UCSD-AML1 (cell line): ENCODE data around the gene RREB1.
A peak's percentile ranks its signal among the peaks of the same experiment; 100 is the strongest.
"Not testable (repeated sequence)": the region's sequence is repeated elsewhere in the genome, so short reads cannot be mapped to it uniquely, and the experiment has no call there.

Experiments
- DNase-seq: peaks from one replicate; lab custom pipeline; 2025; ENCODE audit not compliant: unreplicated experiment; lab: John Stamatoyannopoulos, UW

Gene RREB1

DNA sequence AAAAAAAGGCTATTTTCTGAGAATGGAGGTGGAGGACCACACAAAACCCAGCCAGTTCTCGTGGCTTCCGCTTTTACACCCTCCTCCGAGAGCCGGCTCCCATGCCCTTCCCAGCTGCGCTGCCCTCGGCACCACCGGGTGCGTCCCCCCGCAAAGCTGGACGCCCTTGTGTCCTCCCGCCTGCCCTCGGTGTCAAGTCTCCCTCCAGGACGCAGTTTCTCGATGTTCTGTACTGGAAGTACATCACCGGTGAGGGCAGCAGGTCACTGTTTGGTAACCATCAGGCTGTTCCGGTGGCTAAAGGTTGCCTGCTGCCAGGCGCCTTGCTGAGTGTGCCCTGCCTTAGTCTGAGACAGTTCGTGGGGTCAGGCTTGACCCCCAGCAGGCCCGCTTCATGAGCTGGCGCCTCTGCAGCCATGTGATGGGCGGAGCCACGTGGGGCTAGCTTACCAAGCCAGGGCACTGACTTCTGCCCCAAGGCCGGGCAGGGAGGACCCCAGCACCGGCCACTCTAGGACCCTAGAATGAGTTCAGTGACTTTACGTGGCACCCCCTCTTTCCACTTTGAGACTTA is 34.6 kb downstream of the RREB1 start:
- DNase-seq, result no peak

GRCh38 chr6:7142918-7143475 is 35.2 kb downstream of the RREB1 start:
- no peak for DNase-seq

GRCh38 chr6:7143476-7143974 is 35.8 kb downstream of the RREB1 start:
- no peak for DNase-seq

DNA sequence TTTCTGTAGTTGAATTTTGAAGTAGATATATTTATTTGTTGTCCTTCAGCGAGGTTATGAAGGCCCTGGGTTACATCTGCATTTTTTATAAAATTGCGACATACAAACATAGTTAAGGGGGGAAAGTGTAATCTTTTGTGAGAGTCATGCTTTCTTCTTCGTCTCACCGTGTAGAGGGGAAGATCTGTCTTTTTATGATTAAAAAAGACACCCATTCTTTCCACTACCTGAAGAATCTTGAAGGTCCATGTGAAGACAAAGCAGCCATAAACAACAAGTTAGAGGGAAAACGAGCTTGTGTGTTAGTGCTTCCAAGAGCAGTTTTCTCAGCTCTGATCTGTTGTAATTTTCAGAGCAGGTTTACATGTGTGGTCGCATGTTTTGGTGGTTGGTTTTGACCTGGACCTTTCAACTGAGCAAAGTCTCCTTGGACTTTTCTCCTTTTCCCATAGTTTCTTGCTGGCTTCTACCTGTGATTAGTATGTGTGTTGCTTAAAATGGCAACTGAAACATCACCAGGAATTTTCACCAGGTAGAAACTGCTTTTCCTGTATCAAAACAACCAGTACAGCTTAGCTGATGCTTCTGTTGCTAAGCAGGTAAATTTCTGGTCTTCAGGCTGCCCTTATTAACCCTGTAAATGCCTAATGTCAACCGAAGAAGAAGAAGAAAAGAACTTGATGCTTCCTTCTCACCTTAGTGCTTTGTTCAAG is 37.3 kb downstream of the RREB1 start:
- no peak for DNase-seq

DNA sequence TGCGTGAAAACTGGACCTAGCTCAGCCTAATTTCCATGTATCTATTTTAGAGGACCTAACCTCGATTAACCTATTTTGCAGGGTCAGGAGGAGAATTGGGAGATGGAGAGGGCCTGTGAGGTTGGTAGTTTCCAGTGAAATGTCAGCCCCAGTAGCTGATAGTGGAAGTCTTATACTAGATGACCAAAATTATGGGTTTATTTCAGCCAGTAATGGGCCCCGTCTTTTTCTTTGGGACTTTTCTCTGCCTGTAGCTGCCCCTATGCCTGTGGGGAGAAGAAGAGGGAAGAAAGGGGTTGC is 37.8 kb downstream of the RREB1 start:
- no peak for DNase-seq

DNA sequence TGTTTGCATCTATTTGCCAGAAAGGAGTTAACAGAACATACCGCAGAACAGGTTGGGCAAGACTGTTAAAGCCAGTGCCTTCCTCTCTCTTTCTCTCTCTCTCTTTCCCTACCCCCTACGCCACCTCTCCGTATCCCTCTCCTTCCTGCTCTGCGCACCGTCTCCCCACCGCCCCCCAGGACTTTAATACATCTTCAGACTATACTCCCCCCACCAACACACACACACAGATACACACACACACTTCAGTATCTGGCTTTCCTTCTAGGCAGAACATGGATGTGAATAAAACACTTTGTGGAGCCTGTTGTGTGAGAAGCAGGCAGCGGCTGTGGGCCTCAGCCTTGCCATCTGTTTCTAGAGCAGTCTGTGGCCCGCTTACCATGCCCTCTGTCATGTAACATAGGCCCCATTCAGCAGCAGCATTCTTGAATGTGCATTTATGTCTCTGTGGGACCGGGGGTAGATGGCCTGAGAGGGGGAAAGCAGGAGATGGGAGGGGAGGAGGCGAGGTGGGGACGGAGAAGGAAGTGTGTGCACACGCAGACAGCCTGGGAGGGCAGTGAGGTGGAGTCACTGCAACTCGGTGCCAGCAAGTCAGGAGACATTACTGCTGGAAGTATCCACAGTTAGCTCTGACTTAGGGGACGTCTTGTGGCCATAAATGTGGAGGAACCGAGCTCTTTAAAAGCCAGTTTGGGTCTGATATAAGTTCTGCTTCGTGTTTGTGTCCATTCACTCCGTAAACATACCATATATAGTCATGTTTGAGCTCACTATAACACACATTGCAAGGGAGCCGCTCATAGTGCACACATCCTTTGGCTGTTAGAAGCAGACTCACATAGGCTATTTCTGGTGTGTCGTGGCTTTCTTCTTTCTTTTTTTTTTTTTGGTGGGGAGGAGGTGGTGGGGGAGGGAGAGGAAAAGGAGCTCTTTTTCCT is 38.4 kb downstream of the RREB1 start:
- DNase-seq, result peak; percentile 68

DNA sequence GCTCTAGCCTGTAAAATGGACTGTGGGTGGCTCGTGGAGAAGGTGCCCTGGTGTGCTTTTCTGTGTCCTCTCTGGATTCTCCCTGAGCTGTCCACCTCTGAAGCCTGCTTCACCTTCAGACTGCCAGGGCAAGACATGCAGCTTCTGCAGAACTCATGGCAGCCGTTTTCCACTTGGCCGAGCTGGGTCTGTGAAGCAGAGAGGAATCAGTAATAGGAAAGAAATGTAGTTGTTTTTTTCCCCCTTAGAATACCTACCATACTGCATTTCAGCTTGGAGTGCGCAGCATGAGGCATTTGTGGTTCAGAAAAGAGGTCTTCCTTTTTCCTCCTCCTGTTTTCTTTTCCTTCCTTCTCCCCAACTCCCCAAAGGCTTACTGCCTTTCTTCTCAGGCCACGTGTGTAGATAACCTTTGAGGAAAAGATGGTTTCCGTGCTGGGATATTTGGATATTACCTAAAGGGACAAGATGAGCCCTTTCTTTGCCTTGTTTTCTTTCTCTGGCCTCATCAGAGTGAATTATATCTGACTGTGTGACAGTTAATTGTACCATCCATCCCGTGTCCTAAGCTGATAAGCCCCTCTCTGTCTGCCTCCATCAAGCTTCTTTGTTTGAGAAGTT is 39.4 kb downstream of the RREB1 start:
- DNase-seq, result no peak

DNA sequence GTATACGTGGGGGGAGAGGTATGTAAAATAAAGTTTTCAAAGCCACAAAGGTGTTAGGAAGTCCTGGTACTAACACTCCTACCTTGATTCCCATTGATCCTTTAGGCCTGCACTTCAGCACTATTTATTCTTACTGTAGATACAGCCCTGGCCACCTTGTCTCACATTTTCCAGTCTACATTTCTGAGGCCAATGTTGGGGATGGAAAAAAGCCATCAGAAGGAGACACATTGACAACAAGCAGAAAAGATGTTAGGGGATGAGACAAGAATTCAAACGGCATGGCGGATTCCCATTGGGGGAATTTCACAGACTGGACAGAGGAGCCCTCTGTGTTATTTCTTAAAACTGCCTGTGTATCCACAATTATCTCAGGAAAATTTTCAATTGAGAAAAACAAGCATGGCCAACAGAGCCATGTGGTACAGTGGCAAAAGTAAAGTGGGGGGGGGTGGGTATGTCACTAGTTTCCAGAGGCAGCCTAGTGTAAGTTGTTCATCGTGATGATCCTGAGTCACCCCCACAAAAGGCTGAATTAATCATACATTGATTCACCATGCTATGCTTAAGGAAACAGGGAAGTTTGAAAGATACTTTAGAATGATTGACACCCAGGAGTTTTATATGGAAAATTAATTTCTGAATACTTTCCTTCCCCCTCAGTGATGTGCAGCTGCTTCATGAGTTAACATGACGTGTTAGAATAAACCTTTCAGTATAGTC is 40.5 kb downstream of the RREB1 start:
- no peak for DNase-seq

DNA sequence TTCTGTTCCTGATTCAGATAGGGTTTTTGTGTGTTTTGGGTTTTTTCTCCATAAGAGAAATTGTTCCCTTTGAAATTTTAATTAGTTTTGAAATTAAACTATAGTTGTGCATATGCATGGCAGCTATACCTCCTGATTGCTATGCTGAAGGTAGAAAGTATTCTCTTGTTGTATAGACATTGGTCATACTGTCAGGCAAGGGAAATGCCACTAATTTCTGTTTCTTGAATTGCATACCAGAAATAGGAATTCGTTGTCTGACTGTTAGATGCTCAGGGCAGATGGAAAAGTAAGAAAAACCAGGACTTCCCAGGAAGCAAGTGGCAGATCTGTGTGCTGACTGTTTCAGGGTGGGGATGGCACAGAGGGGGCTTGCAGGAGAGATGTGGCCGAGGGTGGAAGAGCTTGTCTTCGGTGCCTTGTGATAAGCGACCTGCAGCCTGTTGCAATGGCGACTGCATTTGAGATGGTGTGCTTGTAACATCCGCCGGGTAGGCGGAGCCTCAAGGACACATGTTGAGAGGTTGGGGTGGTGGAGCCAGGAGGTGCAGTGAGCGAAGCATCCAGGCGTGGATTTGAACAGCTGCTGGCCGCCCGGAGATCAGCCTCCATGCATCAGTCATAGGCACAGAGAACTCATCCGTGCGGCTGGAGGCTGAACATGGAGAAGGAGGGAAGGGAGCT is 42.8 kb downstream of the RREB1 start:
- no peak for DNase-seq

- DNase-seq, result no peak
These were observed 43.6 kb downstream of the RREB1 start for GRCh38 chr6:7151381-7151780.

GRCh38 chr6:7152462-7152861 is 44.7 kb downstream of the RREB1 start:
- no peak for DNase-seq

DNA sequence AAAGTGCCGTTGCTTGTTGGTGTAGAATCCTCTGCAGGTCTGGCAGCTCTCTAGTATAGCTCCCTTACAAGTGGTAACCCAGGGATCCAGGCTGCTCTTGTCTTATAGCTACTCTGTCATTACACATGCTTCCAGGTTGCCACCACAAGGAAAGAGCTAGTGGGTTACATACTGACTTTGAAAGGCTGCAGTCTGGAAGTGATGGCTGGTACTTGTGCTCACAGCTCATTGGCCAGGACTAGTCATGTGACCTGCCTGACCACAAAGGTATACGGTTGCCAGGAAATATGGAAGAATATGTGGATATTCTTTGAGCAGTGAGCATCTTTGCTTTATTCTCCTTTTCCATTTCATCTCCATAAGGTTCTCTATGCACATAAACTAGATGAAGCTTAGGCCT is 46.0 kb downstream of the RREB1 start:
- no peak for DNase-seq

DNA sequence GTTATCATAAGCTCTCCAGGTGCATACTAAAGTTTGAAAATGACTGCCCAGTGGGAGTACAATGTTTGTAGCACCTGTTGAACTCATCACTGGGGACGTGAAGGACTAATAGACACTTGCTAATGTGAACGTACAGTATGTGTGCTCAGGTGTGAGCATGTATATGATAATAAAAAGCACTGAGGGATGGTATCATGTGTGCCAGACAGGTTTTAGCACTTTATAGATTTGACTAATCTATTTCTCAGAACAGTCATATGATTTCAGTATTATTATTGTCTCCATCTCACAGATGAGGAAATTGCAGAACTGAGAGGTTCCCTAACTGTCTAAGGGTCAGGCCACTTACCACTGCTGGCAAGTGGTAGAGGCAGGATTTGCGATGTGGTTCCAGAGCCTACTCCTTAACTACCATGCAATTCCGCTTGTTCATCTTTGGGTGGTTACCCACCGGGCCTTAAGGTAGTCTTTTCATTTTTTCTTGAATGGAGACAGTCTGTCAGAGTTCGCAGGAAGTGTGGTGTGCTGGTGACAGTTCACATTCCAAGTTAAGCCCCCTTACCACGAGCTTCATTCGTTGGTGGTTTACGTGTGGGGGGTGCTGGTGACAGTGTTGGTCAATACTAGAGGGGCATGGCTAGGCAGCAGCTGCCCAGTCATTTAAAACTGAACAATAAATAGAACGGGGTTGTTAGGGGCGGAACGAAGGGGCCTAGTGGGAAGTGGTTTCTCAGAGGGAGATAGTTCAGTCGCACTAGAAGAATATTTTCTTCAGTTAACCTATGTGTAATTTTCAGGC is 46.8 kb downstream of the RREB1 start:
- no peak for DNase-seq

GRCh38 chr6:7155871-7156579 is 48.3 kb downstream of the RREB1 start:
- no peak for DNase-seq

DNA sequence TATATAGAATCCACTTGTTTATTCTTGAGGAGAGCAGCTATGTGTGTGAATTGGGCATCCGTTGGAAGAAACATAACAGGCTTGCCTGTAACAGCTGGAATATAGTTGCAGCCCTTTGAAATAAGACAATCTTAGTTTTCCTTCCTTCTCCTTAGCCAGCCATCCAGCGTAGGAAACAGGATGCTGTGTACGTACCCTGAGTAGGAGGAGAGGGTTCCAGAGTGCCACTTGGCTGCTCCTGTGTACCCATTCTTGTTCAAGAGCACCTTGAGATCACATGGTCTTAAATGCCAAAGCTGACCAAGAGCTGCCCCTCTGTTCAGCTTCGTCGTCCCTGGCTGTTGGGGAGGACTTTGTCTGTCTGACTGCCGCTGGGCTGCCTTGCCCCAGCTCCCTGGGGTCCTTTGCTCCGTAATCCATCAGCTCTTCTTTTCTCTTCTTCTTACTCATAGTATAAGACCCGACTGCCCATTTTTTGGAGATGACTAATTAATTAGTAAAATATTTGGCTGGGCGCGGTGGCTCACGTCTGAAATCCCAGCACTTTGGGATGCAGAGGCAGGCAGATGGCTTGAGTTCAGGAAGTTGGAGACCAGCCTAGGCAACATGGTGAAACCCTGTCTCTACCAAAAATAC is 49.0 kb downstream of the RREB1 start:
- no peak for DNase-seq

DNA sequence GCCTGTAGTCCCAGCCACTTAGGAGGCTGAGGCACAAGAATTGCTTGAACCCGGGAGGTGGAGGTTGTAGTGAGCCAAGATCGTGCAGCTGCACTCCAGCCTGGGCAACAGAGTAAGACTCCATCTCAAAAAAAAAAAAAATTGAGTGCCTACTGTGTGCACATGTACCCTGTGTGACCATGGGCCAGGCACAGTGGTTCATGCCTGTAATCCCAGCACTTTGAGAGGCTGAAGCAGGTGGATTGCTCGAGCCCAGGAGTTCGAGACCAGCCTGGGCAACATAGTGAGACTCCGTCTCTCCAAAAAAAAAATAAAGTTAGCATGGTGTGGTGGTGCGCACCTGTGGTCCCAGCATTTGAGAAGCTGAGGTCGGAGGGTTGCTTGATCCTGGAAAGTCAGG is 49.5 kb downstream of the RREB1 start:
- not testable (repeated sequence) for DNase-seq

GRCh38 chr6:7157752-7158616 is 50.2 kb downstream of the RREB1 start:
- no peak for DNase-seq
